HCT116 (cell line): ENCODE results near the gene ACAD8. TPM values are rescaled to one million over a fixed set of nuclear protein-coding genes. Genes with fewer than 3 reads are reported as not detected.

Experiments
- ATAC-seq: fragments of 200-7000 bp; cut with Tn5 transposase; 2 replicates; pipeline ENCODE4 v1.9.1; 2020; ENCODE audit warnings: mild to moderate bottlenecking, moderate library complexity
- BruUV-seq: library from RNA; stranded (reverse); fragments of 400-500 nt; replicated peaks from 2 replicates; lab custom pipeline; 2021; lab: Mats Ljungman, UMichigan
- CTCF ChIA-PET: fragments of 300-600 bp; sonication (Branson Sonifier 250); formaldehyde crosslinking; loops from one replicate; lab custom pipeline; 2021; ENCODE audit warnings: antibody characterized with exemption; lab: Charles Lee
- POLR2A ChIA-PET: fragments of 300-600, 350-600 bp; sonication (Branson Sonifier 250); formaldehyde crosslinking; loops from one replicate; lab custom pipeline; 2021; ENCODE audit warnings: antibody characterized with exemption; lab: Charles Lee
- RAD21 ChIA-PET, 2 experiments: fragments of 300-600 bp; sonication (Branson Sonifier 250); formaldehyde crosslinking; loops; one replicate each; lab custom pipeline; 2023; ENCODE audit warnings: low total read pairs in 2 of 2; ENCODE audit not compliant: uncharacterized antibody in 2 of 2, unreplicated experiment in 2 of 2, low non-redundant PET in 1 of 2; lab: Charles Lee
- DNase-seq: peaks from one replicate; pipeline ENCODE4 v3.0.0-alpha.2; 2010; ENCODE audit warnings: low read depth, low spot score
- H2AFZ ChIP-seq: fragments of 200-600 bp; shearing (Covaris generic), sonication (generic); 2 replicates; pipeline ENCODE4 v1.6.1; 2017; ENCODE audit warnings: low read depth, mixed run types, mixed read lengths, antibody characterized with exemption, low read length; ENCODE audit not compliant: poor library complexity, severe bottlenecking
- H3K27ac ChIP-seq: 2 replicates; pipeline ENCODE4 v1.5.1; 2012; ENCODE audit warnings: low read depth, low read length
- H3K27me3 ChIP-seq: fragments of 200-600 bp; sonication (generic); 2 replicates; pipeline ENCODE4 v1.6.1; 2016; ENCODE audit warnings: mixed run types, low read length, mixed read lengths; ENCODE audit not compliant: insufficient read depth
- H3K36me3 ChIP-seq, 2 experiments: fragments of 200-500 bp in 1 of 2; fragments of 200-600 bp in 1 of 2; sonication (Bioruptor generic) in 1 of 2; sonication (generic) in 1 of 2; 2 replicates each; pipeline versions ENCODE4 v1.5.1 to v1.6.1; 2014 to 2016; ENCODE audit warnings: low read length in 2 of 2, inconsistent platforms in 1 of 2, mixed read lengths in 1 of 2, mixed run types in 1 of 2; ENCODE audit not compliant: insufficient read depth in 2 of 2, control insufficient read depth in 1 of 2
- H3K4me1 ChIP-seq, 2 experiments: fragments of 200-600 bp in 1 of 2; sonication (generic) in 1 of 2; 2 replicates each; pipeline versions ENCODE4 v1.5.1 to v1.6.1; 2012 to 2017; ENCODE audit warnings: low read length in 2 of 2, inconsistent platforms in 1 of 2, mild to moderate bottlenecking in 1 of 2, mixed read lengths in 1 of 2, mixed run types in 1 of 2, moderate library complexity in 1 of 2; ENCODE audit not compliant: insufficient read depth in 2 of 2, control insufficient read depth in 1 of 2
- H3K4me2 ChIP-seq: fragments of 200-600 bp; sonication (generic); 2 replicates; pipeline ENCODE4 v1.6.1; 2017; ENCODE audit warnings: mixed run types, low read length, mixed read lengths
- H3K4me3 ChIP-seq, 2 experiments: fragments of 200-600 bp in 1 of 2; sonication (generic) in 1 of 2; replicated peaks in 1 of 2; 2 replicates each; pipeline ENCODE4 v1.5.1; 2011 to 2016; ENCODE audit warnings: low read length in 2 of 2, control low read depth in 1 of 2, low read depth in 1 of 2, mild to moderate bottlenecking in 1 of 2, mixed read lengths in 1 of 2, mixed run types in 1 of 2
- H3K79me2 ChIP-seq: fragments of 200-600 bp; sonication (generic); 2 replicates; pipeline ENCODE4 v1.6.1; 2017; ENCODE audit warnings: mild to moderate bottlenecking, mixed run types, low read length, moderate library complexity, mixed read lengths; ENCODE audit not compliant: insufficient read depth
- H3K9ac ChIP-seq: fragments of 200-600 bp; sonication (generic); 2 replicates; pipeline ENCODE4 v1.6.1; 2016; ENCODE audit warnings: low read length, mixed read lengths
- H3K9me2 ChIP-seq: fragments of 200-600 bp; sonication (generic), shearing (Covaris generic); 2 replicates; pipeline ENCODE4 v1.6.1; 2017; ENCODE audit warnings: mixed run types, mild to moderate bottlenecking, moderate library complexity; ENCODE audit not compliant: insufficient read depth
- H3K9me3 ChIP-seq, 2 experiments: fragments of 200-500 bp in 1 of 2; fragments of 200-600 bp in 1 of 2; sonication (Bioruptor generic) in 1 of 2; sonication (generic) in 1 of 2; 2 replicates each; pipeline ENCODE4 v1.6.1; 2014 to 2017; ENCODE audit warnings: low read length in 2 of 2, mixed read lengths in 2 of 2, inconsistent platforms in 1 of 2, low read depth in 1 of 2, mild to moderate bottlenecking in 1 of 2, mixed run types in 1 of 2, moderate library complexity in 1 of 2; ENCODE audit not compliant: control insufficient read depth in 1 of 2, insufficient read depth in 1 of 2
- H4K20me1 ChIP-seq: fragments of 200-600 bp; sonication (generic), shearing (Covaris generic); 2 replicates; pipeline ENCODE4 v1.6.1; 2017; ENCODE audit warnings: mixed run types, mild to moderate bottlenecking, moderate library complexity; ENCODE audit not compliant: insufficient read depth
- ELF1 ChIP-seq: IDR thresholded peaks from 2 replicates; pipeline ENCODE4 v1.6.1; 2012; ENCODE audit warnings: low read depth, borderline replicate concordance
- EZH2phosphoT487 ChIP-seq: fragments of 200-600 bp; IDR thresholded peaks from 2 replicates; pipeline ENCODE4 v1.6.1; 2018; ENCODE audit warnings: antibody characterized with exemption, borderline replicate concordance
- FOSL1 ChIP-seq: IDR thresholded peaks from 2 replicates; pipeline ENCODE4 v1.6.1; 2012; ENCODE audit warnings: low read depth
- POLR2A ChIP-seq: IDR thresholded peaks from 2 replicates; pipeline ENCODE4 v1.7.0; 2011; ENCODE audit warnings: borderline replicate concordance; ENCODE audit not compliant: insufficient read depth, insufficient read length; ENCODE audit errors: extremely low read depth
- SP1 ChIP-seq: IDR thresholded peaks from 2 replicates; pipeline ENCODE4 v1.6.1; 2012; ENCODE audit warnings: low read depth
- intact Hi-C: fragments of 100-400 bp; cut with micrococcal nuclease; formaldehyde crosslinking; loops from 2 replicates; pipeline ENCODE4 v1.10.0; 2022
- total RNA-seq: library from RNA; stranded (reverse); gene quantifications from one replicate; pipeline ENCODE4 v1.2.1, GENCODE V29; 2021; ENCODE audit not compliant: unreplicated experiment
- TF ChIP-seq, protein P1 (sequence below): IDR thresholded peaks from 2 replicates; pipeline ENCODE4 v1.6.1; 2011; ENCODE audit warnings: mild to moderate bottlenecking, low read length, moderate library complexity; ENCODE audit not compliant: insufficient replicate concordance; ENCODE audit errors: extremely low read depth
- TF ChIP-seq, protein P2 (sequence below): IDR thresholded peaks from 2 replicates; pipeline ENCODE4 v1.6.1; 2012

ACAD8 gene
- total RNA-seq, 1 experiment from 2014 or later = 21.0 TPM

DNA sequence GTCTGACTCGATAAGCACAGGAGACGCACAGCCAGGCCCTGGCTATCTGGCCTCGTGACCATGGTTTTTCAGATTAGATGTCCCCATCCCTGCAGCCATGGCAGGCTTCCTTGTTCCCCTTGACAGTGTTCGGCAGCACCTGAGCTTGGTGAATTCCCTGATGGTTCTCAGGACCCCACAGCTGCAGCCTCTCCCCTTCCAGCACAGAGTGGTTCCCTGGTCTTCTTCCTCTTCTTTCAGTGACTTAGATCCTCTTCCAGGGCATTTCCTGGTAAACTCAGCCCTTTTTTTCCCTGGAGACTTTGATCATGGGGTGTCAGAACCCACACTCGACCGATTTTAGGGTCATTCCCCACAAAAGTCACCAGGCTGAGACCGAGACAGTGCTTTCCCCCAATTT lies 37.3 kb downstream of the ACAD8 start:
- Histone ChIP-seq H3K9me3 (no peaks in the 10 kb centered on the region), H3K4me3 (no peak overlapping the region), H3K4me2 (no peak overlapping the region), H2AFZ (no peak overlapping the region), H3K27ac (no peak overlapping the region), H4K20me1 (no peaks in the 10 kb centered on the region), H3K79me2 (no peaks in the 10 kb centered on the region), H3K4me1 (no peaks in the 10 kb centered on the region), H3K9me2 (no peaks in the 10 kb centered on the region), H3K27me3 (no peaks in the 10 kb centered on the region), H3K36me3 (no peaks in the 10 kb centered on the region), H3K9ac (no peak overlapping the region)
- intact Hi-C loops = no loop called here
- DNase-seq (no peak), ATAC-seq (no peak)
- no TSS peak for BruUV-seq
- ChIA-PET RAD21 (no interaction called here), POLR2A (no interaction called here), CTCF (no interaction called here)
- TF ChIP-seq FOSL1 = no peak
- no peak for TF ChIP-seq SP1
- TF ChIP-seq EZH2phosphoT487 = no peak
- TF ChIP-seq, protein P1, sequence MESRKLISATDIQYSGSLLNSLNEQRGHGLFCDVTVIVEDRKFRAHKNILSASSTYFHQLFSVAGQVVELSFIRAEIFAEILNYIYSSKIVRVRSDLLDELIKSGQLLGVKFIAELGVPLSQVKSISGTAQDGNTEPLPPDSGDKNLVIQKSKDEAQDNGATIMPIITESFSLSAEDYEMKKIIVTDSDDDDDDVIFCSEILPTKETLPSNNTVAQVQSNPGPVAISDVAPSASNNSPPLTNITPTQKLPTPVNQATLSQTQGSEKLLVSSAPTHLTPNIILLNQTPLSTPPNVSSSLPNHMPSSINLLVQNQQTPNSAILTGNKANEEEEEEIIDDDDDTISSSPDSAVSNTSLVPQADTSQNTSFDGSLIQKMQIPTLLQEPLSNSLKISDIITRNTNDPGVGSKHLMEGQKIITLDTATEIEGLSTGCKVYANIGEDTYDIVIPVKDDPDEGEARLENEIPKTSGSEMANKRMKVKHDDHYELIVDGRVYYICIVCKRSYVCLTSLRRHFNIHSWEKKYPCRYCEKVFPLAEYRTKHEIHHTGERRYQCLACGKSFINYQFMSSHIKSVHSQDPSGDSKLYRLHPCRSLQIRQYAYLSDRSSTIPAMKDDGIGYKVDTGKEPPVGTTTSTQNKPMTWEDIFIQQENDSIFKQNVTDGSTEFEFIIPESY = no peak
- TF ChIP-seq ELF1 = no peak
- TF ChIP-seq, protein P2, sequence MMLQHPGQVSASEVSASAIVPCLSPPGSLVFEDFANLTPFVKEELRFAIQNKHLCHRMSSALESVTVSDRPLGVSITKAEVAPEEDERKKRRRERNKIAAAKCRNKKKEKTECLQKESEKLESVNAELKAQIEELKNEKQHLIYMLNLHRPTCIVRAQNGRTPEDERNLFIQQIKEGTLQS = no peak

DNA sequence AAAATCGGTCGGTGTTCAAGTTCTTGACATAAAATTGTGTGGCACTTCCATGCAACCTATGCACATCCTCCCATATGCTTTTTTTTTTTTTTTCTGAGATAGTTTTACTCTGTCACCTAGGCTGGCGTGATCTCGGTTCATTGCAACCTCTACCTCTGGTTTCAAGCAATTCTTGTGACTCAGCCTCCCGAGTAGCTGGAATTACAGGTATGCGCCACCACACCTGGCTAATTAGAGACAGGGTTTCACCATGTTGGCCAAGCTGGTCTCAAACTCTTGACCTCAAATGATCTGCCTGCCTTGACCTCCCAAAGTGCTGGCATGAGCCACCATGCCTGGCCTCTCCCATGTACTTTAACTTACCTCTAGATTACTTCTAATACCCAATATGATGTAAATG lies 37.8 kb downstream of the ACAD8 start:
- DNase-seq (no peak), ATAC-seq (no peak)
- Histone ChIP-seq H2AFZ (no peak overlapping the region), H3K27ac (no peak overlapping the region), H3K9me3 (no peaks in the 10 kb centered on the region), H3K4me3 (no peak overlapping the region), H3K27me3 (no peaks in the 10 kb centered on the region), H3K4me2 (no peak overlapping the region), H3K36me3 (no peaks in the 10 kb centered on the region), H3K9ac (no peak overlapping the region)
- intact Hi-C loops = no loop called here
- CTCF ChIA-PET = no interaction called here
- no peak for TF ChIP-seq SP1
- TF ChIP-seq POLR2A = no peak
- TF ChIP-seq, all 23 proteins: peak for 0
- H4K20me1 ChIP-seq = no peaks in the 10 kb centered on the region
- no peaks in the 10 kb centered on the region for H3K9me2 ChIP-seq
- ChIA-PET POLR2A (no interaction called here), RAD21 (no interaction called here)
- H3K79me2 ChIP-seq = no peaks in the 10 kb centered on the region
- H3K4me1 ChIP-seq = no peaks in the 10 kb centered on the region
- no TSS peak for BruUV-seq
